Colonic mucosa (tissue), 4 donors: ENCODE results near the gene JAG2. TPM values are rescaled to one million over a fixed set of nuclear protein-coding genes. Genes with fewer than 3 reads are reported as not detected.
A peak's percentile ranks its signal among the peaks of the same experiment; 100 is the strongest.

ENCODE experiments used
- DNase-seq: peaks from one replicate; pipeline ENCODE4 v3.0.0-alpha.2; 2020
- H3K27ac ChIP-seq: fragments of 200-600 bp; one replicate; pipeline ENCODE4 v1.8.0; 2021
- H3K27me3 ChIP-seq: fragments of 200-600 bp; one replicate; pipeline ENCODE4 v1.8.0; 2021
- H3K36me3 ChIP-seq: fragments of 200-600 bp; one replicate; pipeline ENCODE4 v1.8.0; 2021
- H3K4me1 ChIP-seq: fragments of 200-600 bp; one replicate; pipeline ENCODE4 v1.8.0; 2021; ENCODE audit warnings: mild to moderate bottlenecking
- H3K4me3 ChIP-seq: fragments of 200-600 bp; one replicate; pipeline ENCODE4 v1.8.0; 2021
- H3K9ac ChIP-seq, 2 donors: one replicate each; pipeline ENCODE4 v1.7.0; 2013; ENCODE audit warnings: control low read depth in 2 of 2, low read depth in 2 of 2, low read length in 2 of 2
- H3K9me3 ChIP-seq: fragments of 200-600 bp; one replicate; pipeline ENCODE4 v1.8.0; 2021
- intact Hi-C: fragments of 100-400 bp; cut with DNase I; formaldehyde crosslinking; loops from one replicate; pipeline ENCODE4 v1.14.1; 2022
- total RNA-seq, 2 donors: library from RNA; stranded (reverse); fragmentation: NEBNext Ultra II Directional in 1 of 2; extraction: Animal tissue kit (Norgen Biotek cat#: 25700) in 1 of 2; gene quantifications; one replicate each; pipeline ENCODE4 v1.2.1, GENCODE V29; 2021
- TF ChIP-seq, protein P1 (sequence below): fragments of 200-600 bp; IDR thresholded peaks from one replicate; pipeline ENCODE4 v1.8.0; 2022; ENCODE audit warnings: antibody characterized with exemption, mild to moderate bottlenecking
- donor health status: healthy.
- donor health status: DM: no; HTN: no; CAD: no.
- donor health status: DM: no; HTN: no; CAD: no.

Gene JAG2
- total RNA-seq, 2 donors from 2014 or later = 8.2 to 11.0 TPM

DNA sequence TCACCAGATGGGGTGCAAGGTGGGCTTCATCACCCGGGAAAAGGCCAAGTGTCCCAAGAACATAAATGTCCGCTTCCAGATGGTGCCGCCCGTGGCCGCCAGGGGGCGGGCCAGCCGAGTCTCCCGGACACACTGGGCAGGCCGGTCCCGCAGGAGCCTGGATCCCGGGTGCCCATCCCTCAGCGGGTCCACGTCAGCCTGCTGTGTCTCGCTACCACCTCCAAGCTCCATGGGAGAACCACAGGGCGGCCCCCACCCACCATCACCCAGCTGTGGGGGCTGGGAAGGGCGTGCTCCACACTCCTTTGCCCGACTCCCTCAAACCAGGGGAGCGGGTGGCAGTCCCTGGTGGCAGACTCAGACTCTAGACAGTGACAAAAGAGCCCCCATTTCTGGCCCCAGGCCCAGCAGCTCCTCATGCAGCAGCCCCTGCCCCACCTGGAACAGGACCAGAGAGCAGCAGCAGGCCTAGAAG lies 34.5 kb upstream of the JAG2 start:
- Histone ChIP-seq H3K4me3 (no peak overlapping the region), H3K36me3 (no peaks in the 10 kb centered on the region), H3K4me1 (peaks cover 5% of the 10 kb centered on the region), H3K27ac (no peak overlapping the region), H3K9ac (no peak overlapping the region), H3K9me3 (no peaks in the 10 kb centered on the region), H3K27me3 (peaks cover 18% of the 10 kb centered on the region)
- intact Hi-C loops = loop anchor here (2.0 to 10.0 kb wide), 3 partner anchors 64 to 322 kb away; partner anchors contain the start of gene TMEM121
- TF ChIP-seq, protein P1, sequence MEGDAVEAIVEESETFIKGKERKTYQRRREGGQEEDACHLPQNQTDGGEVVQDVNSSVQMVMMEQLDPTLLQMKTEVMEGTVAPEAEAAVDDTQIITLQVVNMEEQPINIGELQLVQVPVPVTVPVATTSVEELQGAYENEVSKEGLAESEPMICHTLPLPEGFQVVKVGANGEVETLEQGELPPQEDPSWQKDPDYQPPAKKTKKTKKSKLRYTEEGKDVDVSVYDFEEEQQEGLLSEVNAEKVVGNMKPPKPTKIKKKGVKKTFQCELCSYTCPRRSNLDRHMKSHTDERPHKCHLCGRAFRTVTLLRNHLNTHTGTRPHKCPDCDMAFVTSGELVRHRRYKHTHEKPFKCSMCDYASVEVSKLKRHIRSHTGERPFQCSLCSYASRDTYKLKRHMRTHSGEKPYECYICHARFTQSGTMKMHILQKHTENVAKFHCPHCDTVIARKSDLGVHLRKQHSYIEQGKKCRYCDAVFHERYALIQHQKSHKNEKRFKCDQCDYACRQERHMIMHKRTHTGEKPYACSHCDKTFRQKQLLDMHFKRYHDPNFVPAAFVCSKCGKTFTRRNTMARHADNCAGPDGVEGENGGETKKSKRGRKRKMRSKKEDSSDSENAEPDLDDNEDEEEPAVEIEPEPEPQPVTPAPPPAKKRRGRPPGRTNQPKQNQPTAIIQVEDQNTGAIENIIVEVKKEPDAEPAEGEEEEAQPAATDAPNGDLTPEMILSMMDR = peak; percentile 92
- DNase-seq = peak; percentile 76

GRCh38 chr14:105201925-105202513 lies 33.4 kb upstream of the JAG2 start:
- intact Hi-C loops = loop anchor here (2.0 to 10.0 kb wide), 4 partner anchors 65 to 323 kb away; partner anchors contain the start of gene TMEM121
- no peak overlapping the region for H3K9ac ChIP-seq
- H3K4me3 ChIP-seq = no peak overlapping the region
- peaks cover 5% of the 10 kb centered on the region for H3K4me1 ChIP-seq
- no peaks in the 10 kb centered on the region for H3K9me3 ChIP-seq
- H3K27ac ChIP-seq = no peak overlapping the region
- H3K36me3 ChIP-seq = no peaks in the 10 kb centered on the region
- H3K27me3 ChIP-seq = peaks cover 29% of the 10 kb centered on the region
- TF ChIP-seq, protein P1 = no peak
- no peak for DNase-seq

DNA sequence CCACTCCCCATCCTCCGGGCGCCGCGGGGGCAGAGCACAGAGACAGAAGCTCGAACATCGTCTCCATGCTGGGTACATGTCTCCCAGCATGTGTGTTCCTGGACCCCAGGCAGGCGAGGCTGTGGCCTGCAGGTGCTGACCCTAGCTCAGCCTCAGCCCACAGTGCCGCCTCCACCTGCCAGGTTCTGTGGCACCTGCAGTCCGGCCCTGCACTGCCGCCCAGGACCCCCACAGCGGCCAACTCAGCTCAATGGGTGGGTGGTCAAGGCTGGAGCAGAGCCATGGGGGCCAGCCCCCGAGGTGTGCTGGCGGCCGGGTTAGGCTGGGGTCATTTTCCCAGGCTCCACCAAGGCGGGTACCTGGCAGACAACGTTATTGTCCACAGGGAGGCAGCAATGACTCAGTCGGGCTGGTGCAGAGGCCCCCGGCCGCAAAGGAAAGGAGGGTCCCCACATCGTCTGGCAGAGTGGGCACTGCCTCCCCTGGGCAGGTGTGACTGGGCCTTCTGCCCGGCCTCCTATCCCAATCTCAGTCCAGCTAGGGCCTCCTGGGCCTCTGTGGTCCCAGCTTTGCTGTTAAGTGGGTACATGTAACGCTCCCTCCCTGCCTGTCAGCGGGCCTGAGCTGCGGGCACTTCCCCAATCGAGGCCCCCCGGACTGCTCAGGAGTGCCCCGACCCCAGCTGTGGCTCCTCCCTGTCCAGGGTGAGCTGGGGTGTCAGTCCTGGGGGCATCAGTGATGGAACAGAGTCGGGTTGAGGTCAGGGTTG lies 32.8 kb upstream of the JAG2 start:
- no peak for DNase-seq
- H3K27me3 ChIP-seq = peaks cover 35% of the 10 kb centered on the region
- TF ChIP-seq, protein P1 = no peak
- H3K9ac ChIP-seq = no peak overlapping the region
- H3K4me1 ChIP-seq = peaks cover 5% of the 10 kb centered on the region
- no peak overlapping the region for H3K4me3 ChIP-seq
- no peaks in the 10 kb centered on the region for H3K9me3 ChIP-seq
- H3K27ac ChIP-seq = no peak overlapping the region
- intact Hi-C loops = loop anchor here (2.0 to 10.0 kb wide), 3 partner anchors 66 to 323 kb away; partner anchors contain the start of gene TMEM121
- no peaks in the 10 kb centered on the region for H3K36me3 ChIP-seq

DNA sequence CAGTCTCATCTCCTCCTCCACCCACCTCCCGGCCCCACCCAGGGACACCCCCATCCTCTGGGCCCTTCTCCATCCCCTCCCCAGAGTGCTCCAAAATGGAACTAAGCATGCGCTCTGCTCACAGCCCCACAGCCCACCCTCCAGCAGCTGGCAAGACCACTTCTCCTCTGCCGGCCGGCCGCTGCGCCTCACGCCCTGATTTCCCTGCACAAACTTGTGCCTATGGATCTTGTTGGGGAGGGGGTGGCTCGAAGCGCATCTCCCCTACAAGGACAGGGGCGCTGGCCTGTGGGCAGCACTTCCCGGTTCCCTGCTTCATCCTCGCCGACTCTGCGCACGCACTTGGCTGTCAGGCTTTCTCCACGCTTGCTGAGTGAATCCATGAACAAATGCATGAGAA lies 32.1 kb upstream of the JAG2 start:
- intact Hi-C loops = loop anchor here (2.0 to 10.0 kb wide), 3 partner anchors 67 to 324 kb away; partner anchors contain the start of gene TMEM121
- H3K9ac ChIP-seq = no peak overlapping the region
- TF ChIP-seq, protein P1 = no peak
- H3K4me1 ChIP-seq = peaks cover 5% of the 10 kb centered on the region
- H3K27ac ChIP-seq = no peak overlapping the region
- H3K36me3 ChIP-seq = no peaks in the 10 kb centered on the region
- H3K27me3 ChIP-seq = peaks cover 42% of the 10 kb centered on the region
- no peaks in the 10 kb centered on the region for H3K9me3 ChIP-seq
- H3K4me3 ChIP-seq = no peak overlapping the region
- DNase-seq = no peak

- intact Hi-C loops = loop anchor here (2.0 to 10.0 kb wide), 3 partner anchors 67 to 325 kb away; partner anchors contain the start of gene TMEM121
- TF ChIP-seq, protein P1 = no peak
- DNase-seq = no peak
- Histone ChIP-seq H3K27ac (no peak overlapping the region), H3K9ac (no peak overlapping the region), H3K4me3 (no peak overlapping the region), H3K36me3 (no peaks in the 10 kb centered on the region), H3K9me3 (no peaks in the 10 kb centered on the region), H3K27me3 (peaks cover 44% of the 10 kb centered on the region), H3K4me1 (peaks cover 5% of the 10 kb centered on the region)
These were observed 31.5 kb upstream of the JAG2 start for GRCh38 chr14:105200074-105200473.
